IMR-90 (cell line): ENCODE data around the gene GLIS1. TPM values are rescaled to one million over a fixed set of nuclear protein-coding genes. Genes with fewer than 3 reads are reported as not detected.

Experiments
- ATAC-seq: fragments of 200-7000 bp; cut with Tn5 transposase; 2 replicates; pipeline ENCODE4 v1.9.1; 2020; ENCODE audit warnings: low read depth, mild to moderate bottlenecking, moderate library complexity
- BruUV-seq: library from RNA; stranded (reverse); fragments of 400-500 nt; replicated peaks from 2 replicates; lab custom pipeline; 2021; lab: Mats Ljungman, UMichigan
- CTCF ChIA-PET: fragments of 300-600 bp; formaldehyde crosslinking; extraction: SDS; loops from one replicate; lab custom pipeline; 2021; ENCODE audit warnings: antibody characterized with exemption; lab: Yijun Ruan, JAX
- POLR2A ChIA-PET: fragments of 300-600 bp; sonication (Branson Sonifier 250); formaldehyde crosslinking; loops from one replicate; lab custom pipeline; 2022; ENCODE audit warnings: antibody characterized with exemption; ENCODE audit not compliant: unreplicated experiment; lab: Charles Lee
- DNase-seq: peaks from one replicate; pipeline ENCODE4 v3.0.0; 2013
- H2AFZ ChIP-seq: replicated peaks from 2 replicates; pipeline ENCODE3; 2013; ENCODE audit warnings: low read length, mild to moderate bottlenecking; ENCODE audit not compliant: poor library complexity
- H2AK5ac ChIP-seq: 2 replicates; pipeline ENCODE4 v1.6.1; 2013; ENCODE audit warnings: low read depth, low read length, inconsistent platforms
- H2AK9ac ChIP-seq: replicated peaks from 2 replicates; pipeline ENCODE3; 2013; ENCODE audit warnings: mild to moderate bottlenecking, low read depth, low read length, moderate library complexity; ENCODE audit not compliant: poor library complexity
- H2BK120ac ChIP-seq: 2 replicates; pipeline ENCODE4 v1.6.1; 2013; ENCODE audit warnings: low read depth, low read length, inconsistent platforms
- H2BK15ac ChIP-seq: 3 replicates; pipeline ENCODE4 v1.6.1; 2013; ENCODE audit warnings: low read depth, low read length, inconsistent platforms
- H2BK20ac ChIP-seq: 2 replicates; pipeline ENCODE4 v1.6.1; 2013; ENCODE audit warnings: low read depth, mild to moderate bottlenecking, inconsistent platforms, low read length, moderate library complexity
- H2BK5ac ChIP-seq: 2 replicates; pipeline ENCODE4 v1.6.1; 2013; ENCODE audit warnings: mild to moderate bottlenecking, low read depth, low read length, inconsistent platforms; ENCODE audit not compliant: poor library complexity, severe bottlenecking
- H3K14ac ChIP-seq: replicated peaks from 2 replicates; pipeline ENCODE4 v1.6.1; 2013; ENCODE audit warnings: low read depth, low read length, inconsistent platforms
- H3K18ac ChIP-seq: 2 replicates; pipeline ENCODE4 v1.6.1; 2013; ENCODE audit warnings: low read depth, low read length, control low read depth
- H3K23ac ChIP-seq: 2 replicates; pipeline ENCODE4 v1.6.1; 2013; ENCODE audit warnings: low read depth, low read length, inconsistent platforms
- H3K27ac ChIP-seq: 2 replicates; pipeline ENCODE4 v1.5.1; 2013; ENCODE audit warnings: mild to moderate bottlenecking, control low read depth, low read length; ENCODE audit not compliant: insufficient read depth
- H3K27me3 ChIP-seq: 2 replicates; pipeline ENCODE4 v1.6.1; 2013; ENCODE audit warnings: low read length; ENCODE audit not compliant: control insufficient read depth, insufficient read depth
- H3K36me3 ChIP-seq: 2 replicates; pipeline ENCODE4 v1.6.1; 2013; ENCODE audit warnings: low read length, mixed read lengths; ENCODE audit not compliant: control insufficient read depth, insufficient read depth
- H3K4ac ChIP-seq: 2 replicates; pipeline ENCODE4 v1.6.1; 2013; ENCODE audit warnings: low read depth, low read length, inconsistent platforms
- H3K4me1 ChIP-seq: 2 replicates; pipeline ENCODE4 v1.6.1; 2013; ENCODE audit warnings: low read length, mixed read lengths; ENCODE audit not compliant: control insufficient read depth, insufficient read depth
- H3K4me2 ChIP-seq: 2 replicates; pipeline ENCODE4 v1.6.1; 2013; ENCODE audit warnings: low read depth, mild to moderate bottlenecking, control low read depth, low read length, moderate library complexity
- H3K4me3 ChIP-seq: 2 replicates; pipeline ENCODE4 v1.5.1; 2013; ENCODE audit warnings: low read depth, mild to moderate bottlenecking, control low read depth, low read length, moderate library complexity; ENCODE audit not compliant: insufficient read depth
- H3K56ac ChIP-seq: 2 replicates; pipeline ENCODE4 v1.6.1; 2013; ENCODE audit warnings: low read length, inconsistent platforms; ENCODE audit not compliant: insufficient read depth; ENCODE audit errors: extremely low read depth
- H3K79me1 ChIP-seq, 2 experiments: 2 replicates each; pipeline ENCODE4 v1.6.1; 2013; ENCODE audit warnings: low read length in 2 of 2, inconsistent platforms in 1 of 2, low read depth in 1 of 2
- H3K9ac ChIP-seq: 2 replicates; pipeline ENCODE4 v1.6.1; 2013; ENCODE audit warnings: low read depth, low read length, control low read depth
- H3K9me1 ChIP-seq: 2 replicates; pipeline ENCODE4 v1.6.1; 2013; ENCODE audit warnings: low read length, inconsistent platforms; ENCODE audit not compliant: insufficient read depth
- H3K9me3 ChIP-seq: 2 replicates; pipeline ENCODE4 v1.6.1; 2013; ENCODE audit warnings: low read length; ENCODE audit not compliant: control insufficient read depth, insufficient read depth
- H4K20me1 ChIP-seq: 2 replicates; pipeline ENCODE4 v1.6.1; 2013; ENCODE audit warnings: low read length, inconsistent platforms; ENCODE audit not compliant: insufficient read depth
- H4K5ac ChIP-seq: 2 replicates; pipeline ENCODE4 v1.6.1; 2013; ENCODE audit warnings: mild to moderate bottlenecking, low read depth, low read length, control low read depth
- H4K8ac ChIP-seq, 2 experiments: 2 replicates each; pipeline ENCODE4 v1.6.1; 2013; ENCODE audit warnings: low read depth in 2 of 2, low read length in 2 of 2, control low read depth in 1 of 2, inconsistent platforms in 1 of 2
- H4K91ac ChIP-seq: 2 replicates; pipeline ENCODE4 v1.6.1; 2013; ENCODE audit warnings: low read depth, low read length, inconsistent platforms; ENCODE audit not compliant: insufficient read depth
- BHLHE40 ChIP-seq: fragments of 150-350 bp; IDR thresholded peaks from 2 replicates; pipeline ENCODE4 v1.6.1; 2016; ENCODE audit warnings: mild to moderate bottlenecking, low read depth, low read length
- CEBPB ChIP-seq: IDR thresholded peaks from 2 replicates; pipeline ENCODE4 v1.6.1; 2012; ENCODE audit warnings: low read depth, low read length, improper control_type of control experiment
- ELK1 ChIP-seq: fragments of 150-350 bp; IDR thresholded peaks from 2 replicates; pipeline ENCODE4 v1.6.1; 2016; ENCODE audit warnings: low read depth, mild to moderate bottlenecking, low read length, moderate library complexity, borderline replicate concordance
- FOS ChIP-seq: fragments of 150-350 bp; IDR thresholded peaks from 2 replicates; pipeline ENCODE4 v1.6.1; 2016; ENCODE audit warnings: low read depth, low read length
- MXI1 ChIP-seq: IDR thresholded peaks from 2 replicates; pipeline ENCODE4 v1.6.1; 2012; ENCODE audit warnings: low read depth, mild to moderate bottlenecking, low read length, moderate library complexity, borderline replicate concordance
- POLR2A ChIP-seq: IDR thresholded peaks from 2 replicates; pipeline ENCODE4 v1.6.1; 2012; ENCODE audit warnings: mild to moderate bottlenecking, low read depth, low read length
- RAD21 ChIP-seq: IDR thresholded peaks from 2 replicates; pipeline ENCODE4 v1.6.1; 2012; ENCODE audit warnings: low read length, improper control_type of control experiment
- RCOR1 ChIP-seq: IDR thresholded peaks from 2 replicates; pipeline ENCODE4 v1.6.1; 2012; ENCODE audit warnings: mild to moderate bottlenecking, low read length, improper control_type of control experiment; ENCODE audit not compliant: insufficient replicate concordance
- SMC3 ChIP-seq: fragments of 150-350 bp; IDR thresholded peaks from 2 replicates; pipeline ENCODE4 v1.6.1; 2016; ENCODE audit warnings: low read depth, mild to moderate bottlenecking, antibody characterized with exemption, low read length, moderate library complexity
- USF2 ChIP-seq: fragments of 150-350 bp; IDR thresholded peaks from 2 replicates; pipeline ENCODE4 v1.6.1; 2017; ENCODE audit warnings: mild to moderate bottlenecking, antibody characterized with exemption, low read length, low read depth
- WGBS, 2 experiments: methylation state at CpG; one replicate each; pipeline versions ENCODE4 v1.1.5 to v1.1.7; 2013; ENCODE audit warnings: missing lambda C conversion rate in 2 of 2; ENCODE audit not compliant: insufficient read length in 1 of 2; ENCODE audit errors: extremely low coverage in 2 of 2; 5-methylcytosine and 5-hydroxymethylcytosine counted together
- dilution Hi-C: fragments of 300-500 bp; cut with HindIII; formaldehyde crosslinking; loops from one replicate; pipeline ENCODE4 v1.14.3; 2018; ENCODE audit warnings: low sequenced_read_pairs; ENCODE audit not compliant: unreplicated experiment
- in situ Hi-C: fragments of 300-500 bp; cut with MboI; formaldehyde crosslinking; loops from 3 replicates; pipeline ENCODE4 v1.14.3; 2019; ENCODE audit warnings: low sequenced_read_pairs, inconsistent platforms, mixed read lengths
- intact Hi-C: fragments of 100-400 bp; cut with micrococcal nuclease; formaldehyde crosslinking; loops from 2 replicates; pipeline ENCODE4 v1.10.0; 2022
- polyA plus RNA-seq, 3 experiments: library from polyadenylated mRNA; depleted of rRNA; stranded (reverse); fragments of >200 nt; gene quantifications; 2 replicates each; pipeline ENCODE4 v1.2.3, GENCODE V29; 2012; ENCODE audit warnings: low replicate concordance in 1 of 3
- total RNA-seq: library from RNA; depleted of rRNA; stranded (reverse); fragments of >200 nt; gene quantifications from 2 replicates; pipeline ENCODE4 v1.2.3, GENCODE V29; 2012

The GLIS1 gene
- total and polyA plus RNA-seq, 2 of the 4 experiments (the other 2 are of a cell fraction): 0.18 to 2.3 TPM

GRCh38 chr1:53505401-53505800 is 233.6 kb downstream of the GLIS1 start:
- peaks cover 3% of the 10 kb centered on the region; the same call in 1 of the 2 replicates for H3K4me1 ChIP-seq
- peaks cover 17% of the 10 kb centered on the region for H3K27me3 ChIP-seq
- ChIA-PET CTCF (no interaction called here), POLR2A (no interaction called here)
- no peaks in the 10 kb centered on the region for H3K36me3 ChIP-seq
- no peak for ATAC-seq
- H2BK5ac ChIP-seq: no peak overlapping the region
- no peak overlapping the region for H3K56ac ChIP-seq
- H3K9me3 ChIP-seq: no peaks in the 10 kb centered on the region
- no peak overlapping the region for H3K23ac ChIP-seq
- no peak overlapping the region for H2BK20ac ChIP-seq
- peak overlapping the region; percentile 32 for H2AFZ ChIP-seq
- dilution Hi-C loops: no loop called here
- no peak overlapping the region for H3K4ac ChIP-seq
- 80% methylated on average over 3 of the region's 9 CpGs; no CpG with 5 or more reads in 1 of the 2 experiments for WGBS, 2 experiments
- no peak overlapping the region for H2BK15ac ChIP-seq
- H4K5ac ChIP-seq: no peak overlapping the region
- H4K8ac ChIP-seq: no peak overlapping the region
- no peak for DNase-seq
- no peak overlapping the region for H3K27ac ChIP-seq
- intact Hi-C loops: no loop called here
- no peak overlapping the region for H4K91ac ChIP-seq
- H2AK5ac ChIP-seq: no peak overlapping the region
- no peak overlapping the region for H3K9ac ChIP-seq
- no peak overlapping the region for H3K4me2 ChIP-seq
- no peak overlapping the region for H3K4me3 ChIP-seq
- H4K20me1 ChIP-seq: no peaks in the 10 kb centered on the region
- H2BK120ac ChIP-seq: no peak overlapping the region
- H3K9me1 ChIP-seq: no peaks in the 10 kb centered on the region
- no peaks in the 10 kb centered on the region for H3K79me1 ChIP-seq
- in situ Hi-C loops: no loop called here
- no TSS peak for BruUV-seq
- H3K14ac ChIP-seq: no peak overlapping the region
- no peak overlapping the region for H3K18ac ChIP-seq
- TF ChIP-seq RAD21 (no peak), ELK1 (no peak), POLR2A (no peak), RCOR1 (no peak), SMC3 (no peak), MXI1 (no peak), FOS (no peak), USF2 (no peak), BHLHE40 (no peak), CEBPB (no peak)
- no peak overlapping the region for H2AK9ac ChIP-seq
